HG02610 (cell line): ENCODE data around the gene SPTBN5.

Experiments used
- ATAC-seq: cut with Tn5 transposase; IDR thresholded peaks from one replicate; pipeline ENCODE4 v1.9.1; 2021; ENCODE audit warnings: mild to moderate bottlenecking, moderate library complexity; ENCODE audit not compliant: unreplicated experiment

Gene SPTBN5

DNA sequence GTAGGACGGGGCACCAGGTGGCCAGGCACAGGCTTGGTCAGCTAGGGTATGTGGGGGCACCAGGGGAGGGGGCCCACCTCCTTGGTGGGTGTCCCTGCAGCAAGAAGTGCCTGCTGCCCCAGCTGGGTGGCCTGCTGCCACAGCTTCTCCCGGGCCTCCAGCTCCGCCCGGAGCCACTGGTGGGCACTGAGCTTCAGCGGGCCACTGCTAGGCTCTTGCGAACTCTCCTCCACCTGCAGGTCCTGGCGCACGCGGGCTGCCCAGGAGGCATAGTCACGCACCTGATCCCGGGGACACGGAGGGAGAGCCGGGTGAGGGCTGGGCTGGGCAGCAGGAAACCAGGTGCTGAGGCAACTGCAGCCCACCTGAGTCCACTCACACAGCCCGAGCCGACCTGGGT, 25.5 kb downstream of the SPTBN5 start:
- no peak for ATAC-seq

DNA sequence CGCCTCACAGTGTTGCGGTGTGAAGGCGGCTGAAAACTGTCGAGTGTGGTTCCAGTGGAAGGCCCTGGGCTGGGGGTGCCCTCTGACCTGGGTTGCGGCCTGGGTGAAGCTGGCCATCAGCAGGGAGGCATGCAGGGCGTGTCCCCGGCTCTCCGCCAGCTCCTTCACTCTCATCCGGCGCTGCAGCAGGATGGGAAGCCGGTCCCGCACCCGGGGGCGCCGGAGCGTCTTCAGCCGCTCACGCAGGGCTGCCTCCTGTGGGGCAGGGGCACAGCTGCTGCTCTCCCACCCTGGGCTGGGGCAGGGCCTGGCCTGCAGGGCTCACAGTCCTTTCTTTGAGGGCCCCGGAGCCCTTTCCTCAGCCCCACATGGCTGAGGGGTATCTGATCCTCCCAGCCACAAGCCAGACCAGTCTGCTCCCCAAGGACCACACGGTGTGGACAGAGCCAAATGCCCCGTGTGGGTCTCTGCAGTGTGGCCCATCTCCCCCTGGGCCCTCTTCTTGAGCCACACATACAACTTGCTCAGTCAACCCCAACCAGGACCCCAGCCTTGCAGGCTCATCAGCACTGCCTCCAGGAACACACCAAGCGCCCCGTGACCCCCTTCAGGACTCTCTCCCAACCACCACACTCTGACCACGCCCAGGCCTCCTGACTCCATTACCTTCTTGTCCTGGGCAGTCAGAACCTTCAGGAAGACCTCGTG, 26.8 kb downstream of the SPTBN5 start:
- ATAC-seq: no peak

GRCh38 chr15:41866263-41866703, 27.6 kb downstream of the SPTBN5 start:
- no peak for ATAC-seq

GRCh38 chr15:41865490-41866055, 28.3 kb downstream of the SPTBN5 start:
- ATAC-seq: no peak

DNA sequence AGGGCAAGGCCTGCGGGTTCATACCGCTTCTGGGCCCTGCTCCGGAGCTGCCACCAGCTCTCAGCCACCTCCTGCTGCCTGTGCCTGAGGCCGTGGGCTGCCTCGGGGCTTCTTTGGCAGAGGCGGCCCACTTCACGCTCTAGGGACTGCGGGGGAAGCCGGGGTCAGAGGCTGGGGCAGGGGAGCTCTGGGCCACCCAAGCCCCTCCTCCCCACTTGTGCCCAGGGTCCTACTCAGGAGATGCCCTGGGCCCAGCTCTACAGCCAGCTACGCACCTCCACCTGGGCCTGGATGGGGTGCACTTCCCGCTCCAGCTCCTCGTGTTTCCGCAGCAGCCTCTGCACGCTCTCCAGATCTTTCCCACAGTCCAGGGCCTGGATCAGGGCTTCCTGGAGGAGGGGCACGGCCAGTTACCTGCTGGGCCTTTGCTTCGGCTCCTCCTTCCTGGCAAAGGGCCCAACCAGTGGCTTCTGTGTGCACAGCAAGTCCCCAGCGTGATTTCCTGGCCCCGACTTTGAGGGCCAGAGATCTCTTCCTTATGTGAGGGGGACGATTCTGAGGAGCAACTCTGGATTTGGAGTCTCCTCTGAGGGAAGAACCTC, 31.2 kb downstream of the SPTBN5 start:
- no peak for ATAC-seq

DNA sequence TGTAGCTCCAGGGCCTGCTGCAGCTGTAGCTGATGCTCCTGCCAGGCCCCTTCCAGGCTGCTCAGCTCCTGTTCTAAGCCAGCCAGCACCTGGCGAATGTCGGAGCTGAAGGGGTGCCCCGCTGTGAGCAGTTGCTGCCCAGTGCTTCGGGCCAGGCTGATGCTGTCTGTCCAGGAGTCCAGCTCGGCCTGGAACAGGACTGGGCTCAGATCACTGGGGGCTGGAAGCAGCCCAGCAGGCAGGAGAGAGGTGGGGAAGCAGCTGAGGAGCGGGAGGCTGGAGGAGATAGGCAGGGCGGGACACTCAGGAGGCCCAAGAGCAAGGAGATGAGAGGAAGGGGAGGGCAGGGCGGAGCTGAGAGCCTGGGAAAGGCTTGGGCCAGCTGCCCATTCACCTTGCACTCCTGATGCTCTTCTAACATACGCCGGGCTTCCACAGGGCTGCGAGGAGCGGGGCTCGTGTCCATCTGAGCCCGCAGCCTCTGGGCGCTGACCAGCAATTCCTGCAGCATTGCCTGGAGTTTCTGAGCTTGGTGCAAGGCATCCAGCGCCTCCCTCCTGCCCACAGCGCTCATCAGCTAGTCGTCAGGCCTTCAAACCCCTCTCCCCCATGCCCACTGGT, 32.0 kb downstream of the SPTBN5 start:
- ATAC-seq: no peak

- ATAC-seq: no peak
These were observed 33.6 kb downstream of the SPTBN5 start for GRCh38 chr15:41860049-41860828.

GRCh38 chr15:41858756-41859155, 35.1 kb downstream of the SPTBN5 start:
- no peak for ATAC-seq

DNA sequence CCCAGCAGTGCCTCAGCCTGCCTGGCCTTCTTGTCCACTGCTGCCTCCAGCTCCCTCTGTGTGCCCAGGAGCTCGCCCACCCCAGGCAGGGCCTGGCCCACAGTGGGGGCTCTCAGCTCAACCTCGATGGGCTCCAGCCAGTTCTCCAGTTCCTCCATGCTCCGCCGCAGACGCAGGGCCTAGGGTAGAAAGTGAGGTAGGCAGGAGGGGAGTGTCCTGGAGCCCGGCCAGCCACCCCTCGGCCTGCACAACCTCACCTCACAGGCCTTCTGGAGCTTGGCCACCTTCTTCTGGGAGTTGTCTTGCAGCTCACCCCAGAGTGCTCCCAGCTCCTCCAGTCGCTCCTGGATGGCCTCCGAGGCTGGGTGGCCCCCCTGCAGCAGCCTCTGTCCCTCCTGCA, 36.5 kb downstream of the SPTBN5 start:
- ATAC-seq: no peak

DNA sequence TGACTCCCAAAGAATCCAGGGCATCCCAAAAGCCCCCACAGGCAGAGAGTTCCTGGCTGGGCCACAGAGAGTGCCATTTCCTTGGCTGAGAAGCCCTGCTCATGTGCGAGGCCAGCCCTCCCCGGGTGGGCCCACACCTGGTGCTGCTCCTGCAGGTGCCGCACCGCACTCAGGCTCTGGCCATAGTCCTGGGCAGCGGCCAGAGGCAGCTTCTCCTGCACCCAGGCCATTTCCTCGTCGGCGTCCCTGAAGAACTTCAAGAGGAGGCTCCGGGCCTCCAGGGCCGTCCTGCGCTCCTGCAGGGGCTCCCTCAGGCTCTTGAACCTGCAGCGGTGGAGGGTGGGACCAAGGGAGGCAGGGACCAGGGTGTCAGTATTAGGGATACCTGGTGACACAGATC, 37.1 kb downstream of the SPTBN5 start:
- no peak for ATAC-seq

DNA sequence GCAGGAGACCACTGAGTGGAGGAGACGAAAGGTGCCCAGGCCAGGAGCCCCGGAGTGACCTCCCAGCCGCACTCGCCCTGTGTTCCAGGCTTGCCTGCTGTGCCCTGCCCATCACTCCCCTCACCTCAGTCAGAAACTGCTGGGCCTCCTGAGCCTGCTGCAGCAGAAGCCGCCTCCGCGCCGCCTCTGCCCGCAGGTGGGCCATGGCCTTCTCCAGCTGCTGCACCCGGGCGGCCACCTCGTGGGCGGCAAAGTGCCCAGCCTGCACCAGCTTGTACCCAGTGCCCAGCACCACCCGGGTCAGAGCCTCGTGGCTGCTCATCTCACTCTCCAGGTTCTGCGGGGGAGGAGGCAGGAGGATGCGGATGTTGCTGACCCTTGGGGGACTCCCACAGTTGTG, 37.6 kb downstream of the SPTBN5 start:
- ATAC-seq: no peak

DNA sequence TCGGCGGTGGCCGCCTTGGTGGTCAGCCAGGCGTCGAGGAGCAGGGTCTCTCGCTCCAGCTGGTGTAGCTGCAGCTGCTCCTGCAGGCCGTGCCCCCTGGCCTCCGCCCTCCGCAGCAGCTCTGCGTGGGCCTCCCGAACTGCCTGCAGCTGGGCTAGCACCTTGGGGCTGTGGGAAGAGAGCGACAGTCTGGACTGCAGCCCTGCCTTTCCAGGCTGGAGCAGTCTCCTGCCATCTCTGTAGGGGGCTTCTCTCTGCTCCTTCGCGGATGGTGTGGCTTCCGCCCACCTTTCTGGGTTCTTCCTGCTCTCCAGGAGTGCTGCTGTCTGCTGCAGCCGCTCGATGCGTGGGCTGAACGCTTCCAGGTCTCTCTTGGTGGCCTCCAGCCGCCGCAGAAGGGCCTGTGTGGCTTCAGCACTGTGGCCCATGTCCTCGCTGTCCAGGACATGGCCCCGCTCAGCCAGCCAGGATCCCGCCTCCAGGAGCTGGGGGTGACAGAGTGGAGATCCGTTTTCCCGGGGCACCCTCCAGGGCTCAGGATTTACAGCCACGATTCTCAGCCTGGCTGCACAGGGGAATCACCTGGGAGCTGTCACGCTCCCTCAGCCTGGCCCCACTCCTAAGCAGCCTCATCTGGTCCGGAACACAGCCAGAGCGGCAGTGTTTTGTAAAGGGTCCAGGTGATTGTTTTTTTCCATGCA, 38.4 kb downstream of the SPTBN5 start:
- no peak for ATAC-seq

DNA sequence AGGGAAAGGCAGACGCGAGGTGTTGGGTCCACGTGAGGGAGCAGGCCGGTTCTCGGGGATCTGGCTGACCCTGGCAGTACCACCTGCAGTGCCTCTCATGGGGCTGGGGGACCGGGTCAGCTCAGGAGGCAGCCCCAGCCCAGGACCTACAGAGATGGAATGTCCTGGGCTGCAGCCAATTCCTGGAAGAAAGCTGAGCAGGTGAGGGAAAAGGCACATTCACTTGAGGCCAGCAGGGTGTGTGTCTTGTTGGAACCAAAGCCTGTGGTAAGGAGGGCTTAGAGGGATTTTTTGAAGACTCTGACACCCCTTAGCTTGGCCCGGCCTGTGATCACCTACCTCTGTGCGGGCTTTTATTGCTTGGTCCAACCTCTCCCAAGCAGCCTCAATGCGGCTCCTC, 39.4 kb downstream of the SPTBN5 start:
- no peak for ATAC-seq

DNA sequence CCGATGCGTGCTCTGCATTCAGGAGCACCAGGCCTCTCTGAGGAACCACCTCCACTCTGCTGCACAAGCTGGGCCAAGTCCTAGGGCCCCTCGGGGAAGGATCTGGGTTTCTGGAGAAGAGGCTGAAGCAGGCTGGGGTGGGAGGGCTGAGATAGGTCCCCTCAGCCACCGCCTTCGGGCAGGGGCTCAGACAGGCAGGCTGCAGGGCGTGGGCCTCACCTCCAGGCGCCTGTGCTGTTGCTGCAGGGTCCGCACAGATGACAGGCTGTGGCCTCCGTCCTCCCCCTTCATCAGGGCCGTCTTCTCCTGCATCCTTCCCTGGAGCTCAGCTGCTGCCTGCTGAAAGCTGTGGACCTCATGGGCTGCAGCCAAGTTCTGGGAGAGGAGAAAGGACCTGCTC, 40.0 kb downstream of the SPTBN5 start:
- ATAC-seq: no peak

- no peak for ATAC-seq
These were observed 40.9 kb downstream of the SPTBN5 start for GRCh38 chr15:41852736-41853590.

DNA sequence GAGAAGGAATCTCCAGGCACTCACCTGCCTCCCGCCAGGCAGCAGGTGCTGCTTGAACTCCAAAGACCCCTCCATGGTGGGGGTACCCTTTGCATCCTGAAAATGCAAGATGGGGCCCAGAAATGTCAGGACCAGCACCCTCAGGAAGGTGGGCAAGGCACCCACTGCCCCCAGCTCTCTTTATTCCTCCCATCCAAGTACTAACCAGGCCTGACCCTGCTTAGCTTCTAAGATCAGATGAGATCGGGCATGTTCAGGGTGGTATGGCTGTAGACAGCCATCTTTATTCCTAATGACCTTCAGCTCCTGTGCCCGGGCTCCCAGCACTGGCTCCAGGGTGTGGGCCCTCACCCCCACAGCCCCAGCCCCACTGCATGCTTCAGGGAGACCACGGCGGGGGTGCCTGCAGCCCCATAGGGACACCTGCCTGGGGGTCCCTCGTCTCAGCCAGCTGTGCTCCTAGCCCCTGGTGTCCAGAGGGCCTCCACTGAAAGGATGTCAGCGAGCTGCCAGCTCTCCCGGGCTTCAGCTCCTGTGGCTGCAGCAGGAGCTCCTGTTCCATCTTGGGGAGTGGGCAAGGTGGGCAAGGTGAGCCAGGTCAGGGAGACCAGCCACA, 42.0 kb downstream of the SPTBN5 start:
- no peak for ATAC-seq

DNA sequence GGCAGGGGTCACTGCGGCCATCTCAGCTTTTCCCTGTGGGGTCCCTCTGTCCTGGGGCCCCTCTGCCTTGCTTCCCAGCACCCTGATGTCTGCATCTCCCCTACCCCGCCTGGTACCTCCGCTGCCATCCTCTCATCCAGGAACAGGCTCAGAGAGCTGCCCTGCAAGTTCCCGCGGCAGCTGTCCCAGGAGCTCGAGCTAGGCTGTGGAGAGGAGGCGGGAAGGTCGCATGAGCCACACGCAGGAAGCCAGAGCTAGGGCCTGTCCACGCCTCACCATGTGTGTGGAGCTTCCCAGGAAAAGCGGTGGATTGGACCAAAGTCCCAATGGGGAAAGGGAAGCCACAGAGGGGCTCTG, 42.7 kb downstream of the SPTBN5 start:
- ATAC-seq: no peak

GRCh38 chr15:41850482-41851166, 43.2 kb downstream of the SPTBN5 start:
- ATAC-seq: no peak

- ATAC-seq: no peak
These were observed 44.0 kb downstream of the SPTBN5 start for GRCh38 chr15:41849861-41850260.
